NCI-H2107 (cell line): Measurements from ENCODE around the gene TMC5.
"Not testable (repeated sequence)": the region's sequence is repeated elsewhere in the genome, so short reads cannot be mapped to it uniquely, and the experiment has no call there.

ENCODE experiments used
- DNase-seq: peaks from one replicate; lab custom pipeline; 2025; lab: John Stamatoyannopoulos, UW

TMC5 gene

GRCh38 chr16:19543278-19543996 is 125.8 kb downstream of the TMC5 start:
- not testable (repeated sequence) for DNase-seq

GRCh38 chr16:19548144-19548543 is 130.5 kb downstream of the TMC5 start:
- DNase-seq = no peak
